ENCODE measurements around the gene TRPM4.
A peak's percentile ranks its signal among the peaks of the same experiment; 100 is the strongest.
"Not testable (repeated sequence)": the region's sequence is repeated elsewhere in the genome, so short reads cannot be mapped to it uniquely, and the experiment has no call there.

TRPM4 gene

DNA sequence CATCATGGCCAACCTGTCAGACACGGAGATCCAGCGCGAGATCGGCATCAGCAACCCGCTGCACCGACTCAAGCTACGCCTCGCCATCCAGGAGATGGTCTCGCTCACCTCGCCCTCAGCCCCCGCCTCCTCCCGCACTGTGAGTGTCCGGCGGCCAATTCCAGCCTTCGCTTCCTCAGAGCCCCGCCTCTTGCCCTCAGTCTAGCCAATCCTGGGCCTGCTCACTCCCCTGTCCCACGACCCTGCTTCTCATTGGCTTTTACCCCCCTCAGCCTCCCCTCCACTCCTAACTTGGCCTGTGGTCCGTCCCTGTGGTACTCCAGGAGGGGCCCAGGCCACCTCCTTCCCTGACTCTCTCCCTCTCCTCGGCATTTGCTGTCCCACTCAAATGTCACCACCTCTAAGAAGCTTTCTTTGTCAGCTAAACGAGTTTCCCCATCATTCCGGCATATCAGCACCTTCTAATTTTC lies 14.7 kb upstream of the TRPM4 start:
- TF ChIP-seq, protein P1, sequence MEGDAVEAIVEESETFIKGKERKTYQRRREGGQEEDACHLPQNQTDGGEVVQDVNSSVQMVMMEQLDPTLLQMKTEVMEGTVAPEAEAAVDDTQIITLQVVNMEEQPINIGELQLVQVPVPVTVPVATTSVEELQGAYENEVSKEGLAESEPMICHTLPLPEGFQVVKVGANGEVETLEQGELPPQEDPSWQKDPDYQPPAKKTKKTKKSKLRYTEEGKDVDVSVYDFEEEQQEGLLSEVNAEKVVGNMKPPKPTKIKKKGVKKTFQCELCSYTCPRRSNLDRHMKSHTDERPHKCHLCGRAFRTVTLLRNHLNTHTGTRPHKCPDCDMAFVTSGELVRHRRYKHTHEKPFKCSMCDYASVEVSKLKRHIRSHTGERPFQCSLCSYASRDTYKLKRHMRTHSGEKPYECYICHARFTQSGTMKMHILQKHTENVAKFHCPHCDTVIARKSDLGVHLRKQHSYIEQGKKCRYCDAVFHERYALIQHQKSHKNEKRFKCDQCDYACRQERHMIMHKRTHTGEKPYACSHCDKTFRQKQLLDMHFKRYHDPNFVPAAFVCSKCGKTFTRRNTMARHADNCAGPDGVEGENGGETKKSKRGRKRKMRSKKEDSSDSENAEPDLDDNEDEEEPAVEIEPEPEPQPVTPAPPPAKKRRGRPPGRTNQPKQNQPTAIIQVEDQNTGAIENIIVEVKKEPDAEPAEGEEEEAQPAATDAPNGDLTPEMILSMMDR (conservative IDR thresholded peaks at IDR 0.05; ENCODE audit: low read length): no peak
- TF ChIP-seq EZH2phosphoT487 (IDR thresholded peaks at IDR 0.05; ENCODE audit: borderline replicate concordance): no peak
- H3K4me3 ChIP-seq (ENCODE audit: low read length, poor library complexity, severe bottlenecking): peak overlapping the region; percentile 77
- H3K9ac ChIP-seq (ENCODE audit: low read depth, low read length, poor library complexity, severe bottlenecking): peak overlapping the region; percentile 53
- no peaks in the 10 kb centered on the region for H3K36me3 ChIP-seq (ENCODE audit: insufficient read depth, low read length)
- H3K4me2 ChIP-seq (ENCODE audit: low read depth, low read length, poor library complexity, severe bottlenecking): peak overlapping the region; percentile 75
- H2AFZ ChIP-seq (ENCODE audit: low read length): peak overlapping the region; percentile 86
- no peaks in the 10 kb centered on the region for H3K9me2 ChIP-seq (replicated peaks; ENCODE audit: low read depth, low read length)
- H3K79me2 ChIP-seq (ENCODE audit: insufficient read depth, low read length): no peaks in the 10 kb centered on the region
- H3K27me3 ChIP-seq (ENCODE audit: insufficient read depth, low read length, poor library complexity, severe bottlenecking): no peaks in the 10 kb centered on the region
- peaks cover 9% of the 10 kb centered on the region for H3K4me1 ChIP-seq (ENCODE audit: insufficient read depth, low read length, poor library complexity, severe bottlenecking)
- H3F3A ChIP-seq (ENCODE audit: low read depth): no peaks in the 10 kb centered on the region
- H4K20me1 ChIP-seq (ENCODE audit: insufficient read depth, low read length, poor library complexity, severe bottlenecking): no peaks in the 10 kb centered on the region
- no peaks in the 10 kb centered on the region for H3K9me3 ChIP-seq (ENCODE audit: insufficient read depth, low read depth, low read length)

DNA sequence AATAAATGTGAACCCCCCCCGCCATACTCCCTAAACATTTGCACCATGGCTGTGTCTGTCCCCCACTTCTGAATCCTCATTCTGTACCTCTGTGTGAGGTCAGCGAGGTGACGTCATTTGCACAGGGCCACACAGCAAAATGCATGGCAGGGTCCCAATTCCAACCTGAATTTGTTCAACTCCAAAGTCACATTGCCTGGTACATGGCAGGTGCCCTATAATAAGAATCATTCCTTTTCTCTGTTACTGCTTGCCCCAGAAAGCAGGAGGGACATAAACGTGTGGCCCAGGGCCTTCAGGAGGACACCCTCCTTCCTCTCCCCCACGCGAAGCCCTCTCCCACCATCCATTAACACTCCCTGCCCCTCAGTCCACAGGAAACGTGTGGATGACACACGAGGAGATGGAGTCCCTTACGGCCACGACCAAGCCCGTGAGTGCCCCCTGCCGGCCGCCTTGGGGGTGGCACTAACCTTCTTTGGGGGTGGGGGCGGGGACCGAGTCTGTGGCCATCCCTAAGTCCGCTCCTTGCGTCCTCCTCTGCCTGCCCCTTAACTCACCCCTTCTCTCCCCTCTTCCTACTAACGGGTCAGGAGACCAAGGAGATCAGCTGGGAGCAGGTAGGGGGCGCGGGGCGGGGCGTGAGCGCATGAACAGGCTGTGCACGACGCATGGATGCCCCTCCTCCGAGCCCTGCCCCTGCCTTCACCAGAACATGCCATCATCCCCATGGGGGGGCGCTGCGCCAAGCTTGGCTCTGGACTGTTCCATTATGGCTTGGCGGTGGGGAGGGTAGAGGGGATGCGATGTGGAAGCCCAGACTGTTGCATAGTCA lies 11.8 kb upstream of the TRPM4 start:
- Histone ChIP-seq H3K9ac (ENCODE audit: low read depth, low read length, poor library complexity, severe bottlenecking) (peak overlapping the region; percentile 49), H2AFZ (ENCODE audit: low read length) (peak overlapping the region; percentile 81), H3K4me1 (ENCODE audit: insufficient read depth, low read length, poor library complexity, severe bottlenecking) (peaks cover 18% of the 10 kb centered on the region), H4K20me1 (ENCODE audit: insufficient read depth, low read length, poor library complexity, severe bottlenecking) (no peaks in the 10 kb centered on the region), H3K4me2 (ENCODE audit: low read depth, low read length, poor library complexity, severe bottlenecking) (peak overlapping the region; percentile 70), H3K27me3 (ENCODE audit: insufficient read depth, low read length, poor library complexity, severe bottlenecking) (no peaks in the 10 kb centered on the region), H3K36me3 (ENCODE audit: insufficient read depth, low read length) (no peaks in the 10 kb centered on the region), H3F3A (ENCODE audit: low read depth) (no peaks in the 10 kb centered on the region), H3K9me2 (replicated peaks; ENCODE audit: low read depth, low read length) (no peaks in the 10 kb centered on the region), H3K4me3 (ENCODE audit: low read length, poor library complexity, severe bottlenecking) (peak overlapping the region; percentile 68), H3K9me3 (ENCODE audit: insufficient read depth, low read depth, low read length) (no peaks in the 10 kb centered on the region), H3K79me2 (ENCODE audit: insufficient read depth, low read length) (no peaks in the 10 kb centered on the region)
- no peak for TF ChIP-seq EZH2phosphoT487 (IDR thresholded peaks at IDR 0.05; ENCODE audit: borderline replicate concordance)
- TF ChIP-seq, protein P1 (conservative IDR thresholded peaks at IDR 0.05; ENCODE audit: low read length): peak; percentile 96

DNA sequence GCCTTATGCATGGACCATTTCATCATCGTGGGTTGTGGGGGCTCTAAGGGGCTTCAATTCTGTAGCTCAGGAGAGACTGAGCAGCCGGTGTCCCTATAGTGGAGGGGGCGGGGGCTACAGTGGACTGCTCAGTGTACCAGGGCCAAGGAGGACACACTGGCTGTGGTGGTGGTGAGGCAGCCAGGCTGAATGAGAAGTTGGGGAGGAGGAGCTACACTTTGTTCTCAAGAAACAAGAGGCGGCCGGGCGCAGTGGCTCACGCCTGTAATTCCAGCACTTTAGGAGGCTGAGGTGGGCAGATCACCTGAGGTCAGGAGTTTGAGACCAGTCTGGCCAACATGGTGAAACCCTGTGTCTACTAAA lies 11.2 kb upstream of the TRPM4 start:
- Histone ChIP-seq H3K9ac (ENCODE audit: low read depth, low read length, poor library complexity, severe bottlenecking) (peak overlapping the region; percentile 49), H3K4me1 (ENCODE audit: insufficient read depth, low read length, poor library complexity, severe bottlenecking) (peaks cover 18% of the 10 kb centered on the region), H3K4me3 (ENCODE audit: low read length, poor library complexity, severe bottlenecking) (peak overlapping the region; percentile 68), H3K4me2 (ENCODE audit: low read depth, low read length, poor library complexity, severe bottlenecking) (peak overlapping the region; percentile 70), H2AFZ (ENCODE audit: low read length) (peak overlapping the region; percentile 81)
- H3F3A ChIP-seq (ENCODE audit: low read depth); H3K79me2 ChIP-seq (ENCODE audit: insufficient read depth, low read length); H3K27me3 ChIP-seq (ENCODE audit: insufficient read depth, low read length, poor library complexity, severe bottlenecking); H3K36me3 ChIP-seq (ENCODE audit: insufficient read depth, low read length); H4K20me1 ChIP-seq (ENCODE audit: insufficient read depth, low read length, poor library complexity, severe bottlenecking); H3K9me3 ChIP-seq (ENCODE audit: insufficient read depth, low read depth, low read length); H3K9me2 ChIP-seq (replicated peaks; ENCODE audit: low read depth, low read length): not testable (repeated sequence)

Data from Loucy (cell line).